Smooth muscle cell (in vitro differentiated cells): Measurements from ENCODE around the gene PDE4C. TPM values are rescaled to one million over a fixed set of nuclear protein-coding genes. Genes with fewer than 3 reads are reported as not detected.
"Not testable (repeated sequence)": the region's sequence is repeated elsewhere in the genome, so short reads cannot be mapped to it uniquely, and the experiment has no call there.

ENCODE experiments used
- DNase-seq: peaks from one replicate; lab custom pipeline; 2025; ENCODE audit not compliant: unreplicated experiment; lab: John Stamatoyannopoulos, UW
- H2AFZ ChIP-seq: fragments of 200-600 bp; sonication (generic); 2 replicates; pipeline ENCODE4 v1.6.0; 2016; ENCODE audit warnings: antibody characterized with exemption, low read depth, mild to moderate bottlenecking
- H3F3A ChIP-seq: fragments of 200-600 bp; sonication (generic); 2 replicates; pipeline ENCODE4 v1.6.0; 2017; ENCODE audit warnings: antibody characterized with exemption, low read depth
- H3K27ac ChIP-seq: fragments of 200-600 bp; sonication (generic); 2 replicates; pipeline ENCODE4 v1.5.1; 2016; ENCODE audit warnings: low read depth, mild to moderate bottlenecking
- H3K27me3 ChIP-seq: fragments of 200-600 bp; sonication (generic); 2 replicates; pipeline ENCODE4 v1.6.1; 2016; ENCODE audit warnings: low read depth, mild to moderate bottlenecking
- H3K36me3 ChIP-seq: fragments of 200-600 bp; sonication (generic); 2 replicates; pipeline ENCODE4 v1.5.1; 2016; ENCODE audit warnings: low read depth
- H3K4me1 ChIP-seq: fragments of 200-600 bp; sonication (generic); 2 replicates; pipeline ENCODE4 v1.5.1; 2016; ENCODE audit warnings: low read depth
- H3K4me2 ChIP-seq: fragments of 200-600 bp; sonication (generic); 2 replicates; pipeline ENCODE4 v1.6.0; 2016; ENCODE audit warnings: mild to moderate bottlenecking
- H3K4me3 ChIP-seq: fragments of 200-600 bp; sonication (generic); 2 replicates; pipeline ENCODE4 v1.5.1; 2016; ENCODE audit warnings: mild to moderate bottlenecking
- H3K79me2 ChIP-seq: fragments of 200-600 bp; sonication (generic); 2 replicates; pipeline ENCODE4 v1.6.0; 2016; ENCODE audit warnings: low read depth, mild to moderate bottlenecking
- H3K9ac ChIP-seq: fragments of 200-600 bp; sonication (generic); 2 replicates; pipeline ENCODE4 v1.6.0; 2016; ENCODE audit warnings: low read depth
- H3K9me3 ChIP-seq: fragments of 200-600 bp; sonication (generic); replicated peaks from 2 replicates; pipeline ENCODE4 v1.5.1; 2016; ENCODE audit warnings: low read depth
- H4K20me1 ChIP-seq: fragments of 200-600 bp; sonication (generic); 2 replicates; pipeline ENCODE4 v1.6.0; 2016; ENCODE audit warnings: low read depth
- WGBS: methylation state at CpG from one replicate; pipeline ENCODE4 v1.1.7; 2016; ENCODE audit warnings: low lambda C conversion rate; 5-methylcytosine and 5-hydroxymethylcytosine counted together
- polyA plus RNA-seq: library from polyadenylated mRNA; unstranded; fragments of >200 nt; fragmentation: Nextera tagmentation; extraction: Ambion mirVana; gene quantifications from 2 replicates; pipeline ENCODE4 v1.2.1, GENCODE V29; 2016
- total RNA-seq: library from RNA; depleted of rRNA; stranded (reverse); fragments of >200 nt; gene quantifications from 2 replicates; pipeline ENCODE4 v1.2.3, GENCODE V29; 2014
- TF ChIP-seq, protein P1 (sequence below): fragments of 200-600 bp; sonication (generic); IDR thresholded peaks from 2 replicates; pipeline ENCODE4 v1.5.1; 2017; ENCODE audit warnings: borderline replicate concordance, mild to moderate bottlenecking, antibody characterized with exemption; ENCODE audit not compliant: insufficient read depth, poor library complexity, severe bottlenecking

PDE4C gene
- total and polyA plus RNA-seq, 2 experiments from 2014 or later: 1.1 to 1.7 TPM

DNA sequence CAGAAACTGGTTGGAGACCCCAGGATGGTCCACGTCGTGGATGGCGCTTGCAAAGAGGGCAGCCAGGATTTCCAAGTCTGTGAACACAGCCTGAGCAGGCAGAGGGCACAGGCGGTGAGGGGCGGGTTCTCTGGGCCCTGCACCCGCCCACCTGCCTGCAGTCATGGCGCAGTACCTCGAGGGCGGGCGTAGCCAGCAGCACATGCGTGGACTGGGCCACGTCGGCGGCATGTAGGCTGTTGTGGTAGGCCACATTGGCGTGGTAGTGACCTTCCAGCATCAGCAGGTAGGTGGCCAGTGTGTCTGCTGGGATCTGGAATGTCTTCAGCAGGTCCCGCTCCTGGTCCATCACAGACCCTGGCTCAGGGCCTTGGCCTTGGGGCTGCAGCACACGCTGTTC is 8.1 kb downstream of the PDE4C start:
- no peaks in the 10 kb centered on the region for H3K4me1 ChIP-seq
- 91% methylated on average over 17 of the region's 17 CpGs for WGBS
- no peaks in the 10 kb centered on the region for H3K79me2 ChIP-seq
- no peak overlapping the region for H3K4me3 ChIP-seq
- no peaks in the 10 kb centered on the region for H4K20me1 ChIP-seq
- no peak overlapping the region for H2AFZ ChIP-seq
- H3K27ac ChIP-seq: no peak overlapping the region
- TF ChIP-seq, protein P1, sequence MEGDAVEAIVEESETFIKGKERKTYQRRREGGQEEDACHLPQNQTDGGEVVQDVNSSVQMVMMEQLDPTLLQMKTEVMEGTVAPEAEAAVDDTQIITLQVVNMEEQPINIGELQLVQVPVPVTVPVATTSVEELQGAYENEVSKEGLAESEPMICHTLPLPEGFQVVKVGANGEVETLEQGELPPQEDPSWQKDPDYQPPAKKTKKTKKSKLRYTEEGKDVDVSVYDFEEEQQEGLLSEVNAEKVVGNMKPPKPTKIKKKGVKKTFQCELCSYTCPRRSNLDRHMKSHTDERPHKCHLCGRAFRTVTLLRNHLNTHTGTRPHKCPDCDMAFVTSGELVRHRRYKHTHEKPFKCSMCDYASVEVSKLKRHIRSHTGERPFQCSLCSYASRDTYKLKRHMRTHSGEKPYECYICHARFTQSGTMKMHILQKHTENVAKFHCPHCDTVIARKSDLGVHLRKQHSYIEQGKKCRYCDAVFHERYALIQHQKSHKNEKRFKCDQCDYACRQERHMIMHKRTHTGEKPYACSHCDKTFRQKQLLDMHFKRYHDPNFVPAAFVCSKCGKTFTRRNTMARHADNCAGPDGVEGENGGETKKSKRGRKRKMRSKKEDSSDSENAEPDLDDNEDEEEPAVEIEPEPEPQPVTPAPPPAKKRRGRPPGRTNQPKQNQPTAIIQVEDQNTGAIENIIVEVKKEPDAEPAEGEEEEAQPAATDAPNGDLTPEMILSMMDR: no peak
- no peaks in the 10 kb centered on the region for H3K36me3 ChIP-seq
- no peak overlapping the region for H3K4me2 ChIP-seq
- H3K27me3 ChIP-seq: peaks cover 6% of the 10 kb centered on the region
- H3K9me3 ChIP-seq: no peaks in the 10 kb centered on the region
- H3F3A ChIP-seq: no peaks in the 10 kb centered on the region
- DNase-seq: no peak
- H3K9ac ChIP-seq: no peak overlapping the region

DNA sequence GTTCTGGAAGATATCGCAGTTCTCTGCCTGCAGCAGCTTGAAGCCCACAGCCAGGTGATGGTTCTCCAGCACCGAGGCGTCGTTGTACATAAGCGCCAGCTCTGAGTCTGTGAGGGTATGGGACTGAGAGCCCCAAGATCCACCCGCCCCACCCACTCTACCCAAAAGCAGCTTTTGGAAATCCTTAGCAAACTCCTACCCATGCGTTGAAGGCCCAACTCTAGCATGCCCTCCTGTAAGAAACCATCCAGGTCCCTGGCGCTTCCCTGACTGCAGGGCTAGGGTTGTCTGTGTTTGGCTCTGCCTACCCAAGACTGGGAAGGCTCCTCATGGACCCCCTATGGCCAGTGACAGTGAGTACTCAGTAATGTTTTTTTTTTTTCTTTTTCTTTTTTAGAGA is 9.4 kb downstream of the PDE4C start:
- no peak overlapping the region for H3K4me3 ChIP-seq
- no peak for DNase-seq
- TF ChIP-seq, protein P1: no peak
- H3K27me3 ChIP-seq: peaks cover 6% of the 10 kb centered on the region
- no peak overlapping the region for H3K4me2 ChIP-seq
- no peaks in the 10 kb centered on the region for H3K36me3 ChIP-seq
- 90% methylated on average over 8 of the region's 8 CpGs for WGBS
- no peak overlapping the region for H2AFZ ChIP-seq
- no peaks in the 10 kb centered on the region for H3K4me1 ChIP-seq
- H3K9ac ChIP-seq: no peak overlapping the region
- H3K9me3 ChIP-seq: no peaks in the 10 kb centered on the region
- H3K79me2 ChIP-seq: no peaks in the 10 kb centered on the region
- no peak overlapping the region for H3K27ac ChIP-seq
- no peaks in the 10 kb centered on the region for H4K20me1 ChIP-seq
- H3F3A ChIP-seq: no peaks in the 10 kb centered on the region

DNA sequence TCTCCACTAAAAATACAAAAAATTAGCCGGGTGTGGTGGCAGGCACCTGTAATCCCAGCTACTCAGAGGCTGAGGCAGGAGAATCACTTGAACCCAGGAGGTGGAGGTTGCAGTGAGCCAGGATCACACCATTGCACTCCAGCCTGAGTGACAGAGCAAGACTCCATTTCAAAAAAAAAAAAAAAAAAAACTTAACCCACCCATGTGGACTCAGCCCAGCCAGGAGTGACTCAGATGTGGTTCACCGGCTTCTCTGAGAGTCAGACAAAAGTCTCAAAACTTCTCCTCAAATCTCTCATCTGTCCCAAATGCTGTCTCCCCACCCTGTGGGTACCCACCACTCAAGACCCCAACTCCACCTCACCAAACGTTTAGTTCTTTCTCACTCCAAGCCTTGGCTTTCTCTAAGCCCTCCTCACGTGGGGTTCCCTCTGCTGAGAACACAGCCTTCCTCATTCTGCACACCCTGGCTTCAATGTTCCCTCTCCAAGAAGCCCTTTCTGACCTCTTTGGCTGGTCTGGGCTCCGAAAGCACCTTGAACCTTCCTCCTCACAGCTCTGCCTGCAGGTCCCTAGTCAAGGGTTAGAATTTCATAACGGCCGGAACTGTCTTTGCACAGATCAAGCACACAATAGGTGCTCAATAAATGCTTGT is 11.3 kb downstream of the PDE4C start:
- H3K4me3 ChIP-seq: no peak overlapping the region
- H3K4me2 ChIP-seq: no peak overlapping the region
- H3K79me2 ChIP-seq: no peaks in the 10 kb centered on the region
- H3K9me3 ChIP-seq: no peaks in the 10 kb centered on the region
- 71% methylated on average over 7 of the region's 7 CpGs for WGBS
- TF ChIP-seq, protein P1: no peak
- H3K36me3 ChIP-seq: no peaks in the 10 kb centered on the region
- DNase-seq: no peak
- H3K4me1 ChIP-seq: no peaks in the 10 kb centered on the region
- H3K9ac ChIP-seq: no peak overlapping the region
- no peaks in the 10 kb centered on the region for H3K27me3 ChIP-seq
- H3K27ac ChIP-seq: no peak overlapping the region
- no peaks in the 10 kb centered on the region for H3F3A ChIP-seq
- no peak overlapping the region for H2AFZ ChIP-seq
- H4K20me1 ChIP-seq: no peaks in the 10 kb centered on the region

DNA sequence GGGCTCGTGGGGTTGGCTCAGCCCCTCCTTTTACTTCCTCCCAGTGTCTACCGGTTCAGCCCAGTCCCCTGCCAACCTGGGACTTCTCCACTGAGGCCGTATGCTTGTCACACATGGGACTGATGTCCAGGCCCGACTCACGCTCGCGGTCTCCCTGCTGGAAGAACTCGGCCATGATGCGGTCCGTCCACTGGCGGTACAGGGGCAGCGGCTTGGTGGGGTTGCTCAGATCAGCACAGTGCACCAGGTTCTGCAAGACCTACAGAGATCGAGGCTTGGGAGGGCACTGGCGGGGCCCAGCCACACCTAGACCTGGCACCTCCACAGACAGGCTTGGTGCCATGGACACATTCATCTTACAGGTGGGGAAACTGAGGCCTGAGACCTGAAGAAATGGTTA is 14.6 kb downstream of the PDE4C start:
- H3K27me3 ChIP-seq: no peaks in the 10 kb centered on the region
- no peaks in the 10 kb centered on the region for H3K36me3 ChIP-seq
- no peak overlapping the region for H3K9ac ChIP-seq
- H3K27ac ChIP-seq: no peak overlapping the region
- no peaks in the 10 kb centered on the region for H3K9me3 ChIP-seq
- H4K20me1 ChIP-seq: no peaks in the 10 kb centered on the region
- H3K4me2 ChIP-seq: no peak overlapping the region
- 90% methylated on average over 14 of the region's 14 CpGs for WGBS
- no peak overlapping the region for H2AFZ ChIP-seq
- DNase-seq: no peak
- TF ChIP-seq, protein P1: no peak
- H3K79me2 ChIP-seq: no peaks in the 10 kb centered on the region
- H3K4me3 ChIP-seq: no peak overlapping the region
- no peaks in the 10 kb centered on the region for H3K4me1 ChIP-seq
- no peaks in the 10 kb centered on the region for H3F3A ChIP-seq

DNA sequence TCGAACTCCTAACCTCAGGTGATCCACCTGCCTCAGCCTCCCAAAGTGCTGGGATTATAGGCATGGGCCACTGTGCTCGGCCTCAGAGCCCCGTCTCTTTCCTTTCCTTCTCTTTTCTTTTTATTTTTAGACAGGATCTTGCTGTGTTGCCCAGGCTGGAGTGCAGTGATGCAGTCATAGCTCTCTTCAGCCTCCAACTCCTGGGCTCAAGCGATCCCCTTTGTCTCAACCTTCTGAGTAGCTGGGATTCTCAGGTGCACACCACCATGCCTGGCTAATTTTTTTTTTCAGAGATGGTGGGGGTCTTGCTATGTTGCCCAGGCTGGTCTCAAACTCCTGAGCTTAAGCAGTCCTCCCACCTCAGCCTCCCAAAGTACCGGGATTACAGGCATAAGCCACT is 16.3 kb downstream of the PDE4C start:
- not testable (repeated sequence) for H2AFZ ChIP-seq, H3K4me2 ChIP-seq, H4K20me1 ChIP-seq, H3K79me2 ChIP-seq, DNase-seq, H3F3A ChIP-seq, H3K27ac ChIP-seq, H3K4me3 ChIP-seq, H3K27me3 ChIP-seq, H3K9me3 ChIP-seq, H3K9ac ChIP-seq, H3K36me3 ChIP-seq
- whole genome bisulfite sequencing: 95% methylated on average over 5 of the region's 5 CpGs
- H3K4me1 ChIP-seq: peaks cover 11% of the 10 kb centered on the region
